Upper lobe of left lung (tissue), 4 donors: ENCODE data around the gene SIRPA.

ENCODE experiments used
- CTCF ChIP-seq, 6 experiments: fragments of 450-650 bp in 4 of 6; fragments of 200-600 bp in 2 of 6; sonication (generic) in 2 of 6; IDR thresholded peaks; one replicate each; pipeline ENCODE4 v1.5.1; 2016 to 2019; ENCODE audit warnings: antibody characterized with exemption in 6 of 6
- EP300 ChIP-seq, 4 donors: sonication (generic); formaldehyde crosslinking; IDR thresholded peaks; one replicate each; pipeline ENCODE4 v1.5.1; 2017; ENCODE audit warnings: antibody characterized with exemption in 4 of 4, control low read depth in 2 of 4
- POLR2AphosphoS5 ChIP-seq, 2 donors: sonication (generic); formaldehyde crosslinking; IDR thresholded peaks; one replicate each; pipeline ENCODE4 v1.5.1; 2017; ENCODE audit warnings: antibody characterized with exemption in 2 of 2

- TF ChIP-seq CTCF (IDR thresholded peaks at IDR 0.05) (peak in 1 of 6 experiments; percentile 8), POLR2AphosphoS5 (IDR thresholded peaks at IDR 0.05) (no peak), EP300 (IDR thresholded peaks at IDR 0.05) (no peak)
Measured at GRCh38 chr20:1881240-1881835, 13.9 kb upstream of the SIRPA start.
